ENCODE measurements around the gene ITPRIP.

ITPRIP gene

DNA sequence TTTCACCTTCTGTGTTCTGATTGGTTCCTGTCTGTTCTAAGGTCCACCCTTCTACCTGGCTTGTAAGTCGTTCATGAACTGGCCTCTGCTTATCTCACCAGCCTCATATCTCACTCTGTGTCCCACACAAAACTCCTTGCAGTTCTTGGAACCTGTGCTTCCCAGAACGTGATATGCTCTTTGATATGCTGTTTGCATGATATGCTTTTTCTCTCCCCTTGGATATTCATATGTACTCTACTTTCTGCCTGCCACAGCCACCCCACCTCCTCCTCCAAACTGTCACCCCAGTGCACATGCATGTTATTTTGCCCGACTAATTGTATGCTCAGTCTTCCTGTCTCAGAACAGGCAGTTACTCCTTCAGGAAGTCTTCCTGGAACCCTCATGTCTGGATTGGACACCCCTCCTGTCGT lies 1.9 kb upstream of the ITPRIP start:
- no peak for DNase-seq

DNA sequence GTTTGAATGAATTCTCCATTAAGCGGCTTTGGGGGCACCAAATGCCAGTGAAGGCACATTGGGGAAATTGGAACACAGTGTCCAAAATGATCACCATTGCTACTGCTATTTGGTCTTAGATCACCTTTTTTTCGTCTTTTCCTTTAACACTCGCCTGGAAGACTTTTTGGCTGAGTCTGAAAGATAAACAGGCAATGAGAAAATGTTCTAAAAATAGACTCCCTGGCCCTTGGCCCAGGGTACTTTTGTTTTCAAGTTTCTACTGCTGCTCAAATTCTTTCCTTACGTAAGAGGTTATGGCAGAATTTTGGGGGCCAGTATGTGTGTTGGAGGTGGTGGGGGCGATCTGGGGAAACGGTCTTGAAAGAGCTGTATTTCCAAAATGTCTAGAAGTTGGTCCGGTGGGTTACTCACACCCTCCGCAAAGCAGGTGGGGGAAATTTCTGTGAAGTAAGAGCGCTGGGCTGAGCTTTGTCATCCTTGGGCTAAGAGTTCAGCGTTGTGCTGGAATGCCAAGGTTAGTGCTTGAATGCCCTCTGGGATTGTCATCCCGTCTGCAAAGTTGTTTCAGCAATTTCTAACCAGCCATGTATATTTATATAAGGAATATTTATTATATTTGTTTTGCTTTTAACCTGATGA lies 1.3 kb upstream of the ITPRIP start:
- DNase-seq: no peak

DNA sequence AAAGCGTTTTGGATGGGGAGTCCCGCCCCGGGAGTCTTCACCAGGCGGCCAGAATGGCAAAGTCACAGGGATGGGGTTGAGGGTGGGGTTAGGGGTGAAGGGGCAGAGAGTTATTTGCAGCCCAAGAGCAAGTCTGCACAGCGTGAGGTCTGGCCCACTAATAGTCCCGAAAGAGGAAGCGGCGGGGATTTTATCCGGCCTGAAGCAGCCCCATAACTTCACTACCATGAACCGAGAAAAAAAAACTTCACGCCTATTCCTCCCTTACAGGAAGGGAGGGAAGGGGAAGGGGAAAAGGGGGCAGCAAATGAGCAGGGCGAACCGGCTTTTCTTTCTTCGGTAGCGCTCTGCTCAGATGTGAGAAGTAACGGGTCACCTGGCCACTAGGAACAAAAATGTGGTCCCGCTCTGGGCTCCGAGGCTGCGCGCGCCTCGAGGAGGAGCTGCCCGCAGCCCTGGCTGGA lies 712 bp downstream of the ITPRIP start:
- DNase-seq: no peak

GRCh38 chr10:104336821-104337467 lies 1.3 kb downstream of the ITPRIP start:
- no peak for DNase-seq

GRCh38 chr10:104334965-104335650 lies 3.2 kb downstream of the ITPRIP start:
- DNase-seq: peak; percentile 54 to 70

GRCh38 chr10:104334561-104334960 lies 3.7 kb downstream of the ITPRIP start:
- no peak for DNase-seq

- no peak for DNase-seq
Measured at GRCh38 chr10:104333728-104334373, 4.4 kb downstream of the ITPRIP start.

DNA sequence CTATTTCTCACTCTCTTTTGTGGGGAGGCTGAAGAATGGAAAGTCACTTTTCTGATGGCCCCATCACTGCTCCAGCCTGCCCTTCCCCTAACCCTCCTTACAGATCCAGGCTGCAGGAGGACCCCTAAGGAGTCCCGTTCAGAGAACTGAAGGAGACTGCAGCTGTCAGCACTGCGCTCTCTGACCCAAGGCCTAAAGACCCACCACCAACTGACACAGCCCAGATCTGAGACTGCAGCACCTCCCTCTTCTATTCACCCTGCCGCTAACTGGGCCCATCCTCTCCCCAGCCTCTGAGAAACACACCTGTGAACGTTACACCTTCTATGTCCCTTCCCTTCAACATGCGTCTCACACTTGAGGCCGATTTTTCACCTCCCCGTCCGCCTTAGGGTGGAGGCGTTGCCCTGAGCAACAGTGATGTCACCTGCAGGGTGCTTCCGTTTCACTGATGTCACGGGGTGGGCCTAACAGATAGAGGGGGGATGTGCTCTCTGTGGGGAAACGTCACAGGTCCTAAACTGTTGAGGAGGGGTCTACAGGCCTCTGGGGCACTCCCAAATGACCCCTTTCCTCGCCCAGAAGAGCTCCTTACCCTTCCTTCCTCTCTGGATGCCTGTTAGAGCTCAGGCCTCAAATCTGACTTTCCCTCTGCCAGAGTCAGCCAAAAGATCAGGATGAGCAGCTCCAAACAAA lies 5.1 kb downstream of the ITPRIP start:
- no peak for DNase-seq

DNA sequence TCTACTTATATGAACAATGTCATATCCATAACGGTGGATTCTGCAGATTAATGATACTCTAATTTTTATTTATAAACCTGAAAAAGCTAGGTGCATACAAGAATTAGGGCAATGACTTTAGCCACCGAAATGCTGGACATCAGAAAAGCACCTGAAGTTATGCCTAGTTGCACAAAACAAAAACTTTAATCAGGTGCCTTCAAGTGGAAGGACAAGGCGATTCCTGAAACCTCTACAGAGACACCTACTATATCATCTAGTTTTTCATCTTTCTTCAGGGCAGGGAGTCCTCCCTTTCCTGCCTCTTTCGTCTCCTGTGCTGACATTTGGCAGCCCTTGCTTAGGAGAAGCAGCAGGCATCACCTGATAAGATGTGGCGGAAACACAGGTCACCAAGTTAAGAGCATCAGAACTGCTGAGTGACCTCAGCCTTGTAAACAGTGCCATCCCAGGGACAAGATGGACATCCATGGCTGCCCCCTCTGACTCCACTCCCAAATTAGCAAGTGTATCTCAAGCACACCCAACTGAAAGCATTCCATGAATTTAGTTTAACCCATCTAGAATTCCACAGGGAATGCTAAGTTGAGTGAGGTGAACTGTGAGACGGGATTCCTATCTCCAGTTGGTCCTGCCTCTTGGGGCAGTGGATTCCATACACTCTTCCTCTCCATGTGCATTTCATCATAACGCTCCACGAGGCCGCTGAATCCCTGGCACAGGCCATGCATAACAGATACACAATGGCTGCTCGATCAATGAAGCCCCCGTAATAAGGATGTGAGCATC lies 5.8 kb downstream of the ITPRIP start:
- no peak for DNase-seq

- DNase-seq: peak; percentile 83 to 93
Measured at GRCh38 chr10:104331208-104331838, 6.9 kb downstream of the ITPRIP start.

GRCh38 chr10:104330168-104331110 lies 7.8 kb downstream of the ITPRIP start:
- no peak for DNase-seq

GRCh38 chr10:104329735-104330134 lies 8.5 kb downstream of the ITPRIP start:
- no peak for DNase-seq

- peak; percentile 62 to 79 for DNase-seq
Measured at GRCh38 chr10:104328896-104329710, 9.2 kb downstream of the ITPRIP start.

DNA sequence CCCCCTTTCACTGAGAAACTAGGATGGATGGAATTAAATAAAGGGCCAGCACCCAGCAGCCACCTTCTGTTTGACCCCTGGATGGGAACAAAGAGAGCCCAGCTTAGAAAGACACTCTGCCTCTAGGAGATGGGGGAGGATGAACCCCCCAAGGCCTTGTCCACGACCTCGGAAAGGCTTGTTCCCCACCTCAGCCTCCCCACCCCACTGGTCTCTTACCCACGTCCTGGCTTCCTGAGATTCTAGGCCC lies 9.7 kb downstream of the ITPRIP start:
- no peak for DNase-seq

- peak; percentile 42 to 49 for DNase-seq
Measured at GRCh38 chr10:104327745-104328645, 10.3 kb downstream of the ITPRIP start.

DNA sequence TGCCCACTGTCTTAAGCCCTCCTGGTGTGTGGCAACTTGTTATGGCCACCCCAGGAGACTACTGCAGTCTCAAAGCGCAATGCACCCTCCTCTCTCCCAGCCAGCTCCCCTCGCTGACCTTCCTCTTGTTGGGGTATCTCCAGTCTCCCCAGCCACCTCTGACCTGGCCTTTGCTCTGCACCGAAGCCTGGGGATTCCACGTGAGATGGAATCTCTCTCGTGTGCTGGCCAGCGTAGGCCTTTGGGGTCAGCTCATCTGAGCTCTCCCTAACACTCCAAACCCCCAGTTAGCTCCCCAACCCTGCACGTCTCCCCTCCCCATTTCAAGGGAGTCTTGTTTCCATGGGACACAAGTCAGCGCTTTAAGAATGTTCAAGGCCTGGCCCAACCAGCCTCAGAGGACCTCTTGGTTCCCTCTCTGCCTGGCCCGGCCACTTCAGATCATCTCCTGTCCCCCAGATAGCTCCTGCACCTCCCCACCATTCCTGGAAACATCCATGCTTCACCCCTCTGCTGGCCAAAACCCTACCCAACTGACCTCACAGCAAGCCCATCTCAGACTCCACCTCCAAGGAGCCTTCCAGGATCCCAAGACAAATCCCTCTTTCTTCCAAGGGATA lies 11.2 kb downstream of the ITPRIP start:
- DNase-seq: no peak

DNA sequence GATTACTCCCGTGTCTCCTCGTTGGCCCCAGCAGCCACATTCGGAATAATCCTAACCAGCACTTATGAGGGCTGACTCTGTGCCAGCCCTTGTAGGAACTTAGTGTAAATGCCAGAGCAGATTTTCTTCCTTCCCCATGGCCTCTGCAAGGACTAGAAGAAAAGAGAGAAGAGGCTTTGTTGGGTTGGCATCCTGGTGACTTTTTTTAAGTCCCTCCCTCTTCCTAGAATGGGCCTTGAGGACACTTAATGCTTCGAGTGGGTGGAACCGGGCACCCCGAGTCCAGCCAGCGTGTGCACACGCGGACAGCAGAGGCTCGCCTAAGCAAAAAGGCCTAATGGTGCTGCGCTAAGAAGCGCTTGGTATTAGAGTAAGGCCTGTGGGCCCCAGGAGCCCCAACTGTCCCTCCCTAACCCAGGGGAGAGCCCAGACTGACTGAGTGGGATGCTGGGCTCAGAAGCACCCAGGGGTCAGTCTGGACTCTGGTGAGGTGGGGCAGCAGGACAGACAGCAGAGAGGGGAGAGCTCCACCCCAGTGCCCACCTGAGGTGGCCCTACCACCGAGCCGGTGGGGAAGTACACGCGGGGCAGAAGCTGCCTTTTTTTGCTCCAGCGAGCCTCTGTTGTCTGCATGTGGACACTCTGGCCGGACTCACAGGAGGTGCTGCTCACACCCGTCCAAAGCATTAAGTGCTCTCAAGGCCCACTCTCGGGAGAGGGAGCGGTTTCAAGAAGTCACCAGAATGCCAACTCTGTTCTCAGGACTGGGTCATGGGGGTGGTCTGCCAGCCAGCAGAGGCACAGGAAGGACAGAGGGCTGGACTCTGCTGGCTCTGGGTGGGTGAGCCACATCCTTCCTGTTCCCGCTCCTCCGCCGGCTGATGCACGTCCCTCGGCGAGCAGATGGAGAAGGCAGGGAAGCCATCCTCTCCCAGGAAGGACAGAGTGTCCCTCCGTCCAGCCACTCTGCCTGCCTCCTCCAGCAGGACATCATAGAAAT lies 12.5 kb downstream of the ITPRIP start:
- no peak for DNase-seq
